Astrocyte (in vitro differentiated cells and primary cell): Measurements from ENCODE around the gene F8A2.
"Not testable (repeated sequence)": the region's sequence is repeated elsewhere in the genome, so short reads cannot be mapped to it uniquely, and the experiment has no call there.

Experiments
- CTCF ChIP-seq: IDR thresholded peaks from 2 replicates; pipeline ENCODE4 v1.5.1; 2011; ENCODE audit warnings: low read depth, mild to moderate bottlenecking, inconsistent platforms, low read length, moderate library complexity; ENCODE audit not compliant: insufficient read depth
- EZH2 ChIP-seq: IDR thresholded peaks from 2 replicates; pipeline ENCODE4 v1.6.1; 2012; ENCODE audit warnings: mild to moderate bottlenecking, low read length, inconsistent platforms; ENCODE audit not compliant: insufficient read depth

- not testable (repeated sequence) for TF ChIP-seq CTCF, EZH2
Measured at GRCh38 chrX:155382529-155382967, 653 bp downstream of the F8A2 start.
